HFF-Myc (cell line): Measurements from ENCODE around the gene APMAP.

Experiments used
- DNase-seq: peaks from one replicate; pipeline ENCODE4 v3.0.0-alpha.2; 2011; ENCODE audit warnings: low read depth; ENCODE audit errors: extremely low read depth
- H3K4me3 ChIP-seq: replicated peaks from 2 replicates; pipeline ENCODE4 v1.5.1; 2011; ENCODE audit warnings: low read depth, mild to moderate bottlenecking, control low read depth, low read length
- TF ChIP-seq, protein P1 (sequence below): IDR thresholded peaks from 2 replicates; pipeline ENCODE4 v1.5.1; 2012; ENCODE audit warnings: mild to moderate bottlenecking, low read depth, low read length, control low read depth; ENCODE audit errors: missing control alignments

The APMAP gene

DNA sequence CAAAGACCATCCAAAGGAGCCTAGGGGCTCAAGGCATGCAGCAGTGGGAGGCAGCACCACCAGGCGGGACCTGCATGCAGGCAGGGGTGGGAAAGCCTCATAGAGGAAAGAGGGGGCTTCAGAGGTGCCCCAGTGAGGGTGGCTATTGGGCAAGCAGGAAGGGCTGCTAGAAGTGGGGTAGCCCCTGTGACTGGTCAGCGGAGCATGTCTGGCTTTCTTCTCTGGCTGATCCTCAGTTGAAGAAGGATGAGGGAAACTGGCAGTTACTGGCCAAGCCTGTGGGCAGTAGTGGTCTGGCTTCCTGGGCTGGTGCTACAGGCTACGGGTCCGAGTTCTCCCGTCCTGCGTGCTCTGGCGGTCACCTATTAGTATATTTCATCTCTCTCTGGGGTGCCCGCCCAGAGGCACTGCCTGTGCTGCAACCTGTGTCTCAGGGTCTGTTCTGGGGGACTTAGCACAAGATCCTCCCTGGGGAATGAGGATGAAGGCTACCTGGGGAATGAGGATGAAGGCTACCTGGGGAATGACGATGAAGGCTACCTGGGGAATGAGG, 79.4 kb downstream of the APMAP start:
- DNase-seq: no peak
- no peak overlapping the region for H3K4me3 ChIP-seq
- TF ChIP-seq, protein P1, sequence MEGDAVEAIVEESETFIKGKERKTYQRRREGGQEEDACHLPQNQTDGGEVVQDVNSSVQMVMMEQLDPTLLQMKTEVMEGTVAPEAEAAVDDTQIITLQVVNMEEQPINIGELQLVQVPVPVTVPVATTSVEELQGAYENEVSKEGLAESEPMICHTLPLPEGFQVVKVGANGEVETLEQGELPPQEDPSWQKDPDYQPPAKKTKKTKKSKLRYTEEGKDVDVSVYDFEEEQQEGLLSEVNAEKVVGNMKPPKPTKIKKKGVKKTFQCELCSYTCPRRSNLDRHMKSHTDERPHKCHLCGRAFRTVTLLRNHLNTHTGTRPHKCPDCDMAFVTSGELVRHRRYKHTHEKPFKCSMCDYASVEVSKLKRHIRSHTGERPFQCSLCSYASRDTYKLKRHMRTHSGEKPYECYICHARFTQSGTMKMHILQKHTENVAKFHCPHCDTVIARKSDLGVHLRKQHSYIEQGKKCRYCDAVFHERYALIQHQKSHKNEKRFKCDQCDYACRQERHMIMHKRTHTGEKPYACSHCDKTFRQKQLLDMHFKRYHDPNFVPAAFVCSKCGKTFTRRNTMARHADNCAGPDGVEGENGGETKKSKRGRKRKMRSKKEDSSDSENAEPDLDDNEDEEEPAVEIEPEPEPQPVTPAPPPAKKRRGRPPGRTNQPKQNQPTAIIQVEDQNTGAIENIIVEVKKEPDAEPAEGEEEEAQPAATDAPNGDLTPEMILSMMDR: no peak
